C4-2B (cell line): ENCODE measurements around the gene SLC7A9.

Source experiments
- ZFX ChIP-seq: fragments of 450-650 bp; IDR thresholded peaks from 2 replicates; pipeline ENCODE4 v1.6.1; 2017
- TF ChIP-seq, protein P1 (sequence below): fragments of 450-650 bp; conservative IDR thresholded peaks from 2 replicates; pipeline ENCODE4 v1.5.1; 2017; ENCODE audit warnings: mild to moderate bottlenecking

DNA sequence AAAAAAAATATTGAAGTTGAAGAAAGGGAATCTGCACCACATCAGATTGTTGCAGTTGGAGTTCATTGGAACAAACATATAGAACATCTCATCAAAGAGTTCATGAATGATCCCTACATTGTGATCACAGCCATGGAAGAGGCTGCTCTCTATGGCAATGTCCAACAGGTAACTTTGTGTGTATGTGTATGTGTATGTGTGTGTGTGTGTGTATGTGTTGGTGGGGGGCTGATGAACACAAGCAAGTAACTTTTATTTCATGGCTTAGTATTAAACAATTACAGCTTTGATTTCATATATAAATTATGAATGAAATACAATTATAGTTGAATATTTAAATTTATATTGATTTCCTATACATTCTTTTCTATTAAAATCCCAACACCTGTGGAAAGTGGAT lies 69.4 kb downstream of the SLC7A9 start:
- TF ChIP-seq, protein P1, sequence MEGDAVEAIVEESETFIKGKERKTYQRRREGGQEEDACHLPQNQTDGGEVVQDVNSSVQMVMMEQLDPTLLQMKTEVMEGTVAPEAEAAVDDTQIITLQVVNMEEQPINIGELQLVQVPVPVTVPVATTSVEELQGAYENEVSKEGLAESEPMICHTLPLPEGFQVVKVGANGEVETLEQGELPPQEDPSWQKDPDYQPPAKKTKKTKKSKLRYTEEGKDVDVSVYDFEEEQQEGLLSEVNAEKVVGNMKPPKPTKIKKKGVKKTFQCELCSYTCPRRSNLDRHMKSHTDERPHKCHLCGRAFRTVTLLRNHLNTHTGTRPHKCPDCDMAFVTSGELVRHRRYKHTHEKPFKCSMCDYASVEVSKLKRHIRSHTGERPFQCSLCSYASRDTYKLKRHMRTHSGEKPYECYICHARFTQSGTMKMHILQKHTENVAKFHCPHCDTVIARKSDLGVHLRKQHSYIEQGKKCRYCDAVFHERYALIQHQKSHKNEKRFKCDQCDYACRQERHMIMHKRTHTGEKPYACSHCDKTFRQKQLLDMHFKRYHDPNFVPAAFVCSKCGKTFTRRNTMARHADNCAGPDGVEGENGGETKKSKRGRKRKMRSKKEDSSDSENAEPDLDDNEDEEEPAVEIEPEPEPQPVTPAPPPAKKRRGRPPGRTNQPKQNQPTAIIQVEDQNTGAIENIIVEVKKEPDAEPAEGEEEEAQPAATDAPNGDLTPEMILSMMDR: no peak
- no peak for TF ChIP-seq ZFX
